Measurements from ENCODE around the gene NR2C2. TPM values are rescaled to one million over a fixed set of nuclear protein-coding genes. Genes with fewer than 3 reads are reported as not detected.

Gene NR2C2
- total and polyA plus RNA-seq, 9 of the 15 experiments (the other 6 are each of a cell fraction or from before 2014, with no cell fraction given) = 6.1 to 33.0 (median 14.6) TPM

- FAIRE-seq (no peak), ATAC-seq (no peak), DNase-seq (ENCODE audit: extremely low read depth in 1 of 4, low spot score in 3 of 4) (no peak)
- 89% methylated on average over 1 of the region's 1 CpG for WGBS (ENCODE audit: insufficient coverage, low coverage, missing lambda C conversion rate)
- Histone ChIP-seq H3K4me1 (replicated peaks in 1 of 2; ENCODE audit: control insufficient read depth in 2 of 2, insufficient read depth in 2 of 2, low read length in 2 of 2) (no peaks in the 10 kb centered on the region), H2AFZ (ENCODE audit: low read depth, low read length) (no peak overlapping the region), H3K79me2 (ENCODE audit: control insufficient read depth, insufficient read depth, low read length) (peaks cover 14% of the 10 kb centered on the region; the same call in 2 of the 3 replicates), H3K9me3 (replicated peaks; ENCODE audit: control insufficient read depth, insufficient read depth, low read depth, low read length) (no peaks in the 10 kb centered on the region), H3K9me1 (ENCODE audit: control insufficient read depth, insufficient read depth, low read length) (no peaks in the 10 kb centered on the region), H3K27me3 (ENCODE audit: control insufficient read depth in 2 of 2, insufficient read depth in 2 of 2, low read length in 2 of 2) (no peaks in the 10 kb centered on the region), H3K9ac (ENCODE audit: insufficient read depth in 1 of 2, low read depth in 2 of 2, low read length in 2 of 2) (no peak overlapping the region), H3K27ac (ENCODE audit: extremely low read depth, low read depth, low read length) (no peak overlapping the region), H3K4me3 (no peak overlapping the region), H3K4me2 (ENCODE audit: insufficient read depth, low read length) (no peak overlapping the region), H4K20me1 (replicated peaks; ENCODE audit: control insufficient read depth, insufficient read depth, low read length) (no peaks in the 10 kb centered on the region), H3K36me3 (ENCODE audit: control insufficient read depth, insufficient read depth, low read length) (peaks cover 23% of the 10 kb centered on the region)
- ChIA-PET CTCF (ENCODE audit: low intra/inter-chr PET ratio) (no interaction called here), POLR2A (interaction anchor here (1.3 to 1.8 kb wide), 2 partner anchors 14 to 23 kb away, joined by 3 to 4 read pairs; no protein-coding TSS in a partner anchor)
- in situ Hi-C loops (cut with MboI) = no loop called here
- TF ChIP-seq NFIX (CRISPR knock-in tag; IDR thresholded peaks at IDR 0.05; ENCODE audit: low read depth) (no peak), ZNF655 (CRISPR knock-in tag; IDR thresholded peaks at IDR 0.05) (no peak), ZNF695 (CRISPR knock-in tag; IDR thresholded peaks at IDR 0.05) (no peak), XRCC5 (IDR thresholded peaks at IDR 0.05; ENCODE audit: low read depth, low read length) (no peak), ZBTB40 (IDR thresholded peaks at IDR 0.05) (no peak), ZBTB40 (CRISPR knock-in tag; IDR thresholded peaks at IDR 0.05) (no peak), EGR1 (conservative IDR thresholded peaks at IDR 0.05) (no peak), POLR2G (IDR thresholded peaks at IDR 0.05; ENCODE audit: low read depth, low read length) (no peak), ASH1L (IDR thresholded peaks at IDR 0.05; ENCODE audit: borderline replicate concordance, low read depth, partially characterized antibody) (no peak), DLX4 (CRISPR knock-in tag; IDR thresholded peaks at IDR 0.05) (no peak), POU5F1 (IDR thresholded peaks at IDR 0.05; ENCODE audit: borderline replicate concordance, low read depth, low read length, partially characterized antibody) (no peak)
- BruUV-seq (replicated peaks) = no TSS peak
- intact Hi-C loops (cut with micrococcal nuclease) = no loop called here
Measured at GRCh38 chr3:14967285-14967684, 19.9 kb downstream of the NR2C2 start.
